ENCODE results near the gene PBRM1.
A peak's percentile ranks its signal among the peaks of the same experiment; 100 is the strongest.
"Not testable (repeated sequence)": the region's sequence is repeated elsewhere in the genome, so short reads cannot be mapped to it uniquely, and the experiment has no call there.

The PBRM1 gene

GRCh38 chr3:52676201-52676600, 9.5 kb downstream of the PBRM1 start:
- not testable (repeated sequence) for DNase-seq; H3K27me3 Mint-ChIP-seq; H3K9me3 Mint-ChIP-seq; H3K27ac Mint-ChIP-seq; ATAC-seq (replicated peaks); H3K4me3 Mint-ChIP-seq
- H3K36me3 Mint-ChIP-seq (ENCODE audit: insufficient read depth): peaks cover 77% of the 10 kb centered on the region
- H3K4me1 Mint-ChIP-seq (ENCODE audit: low read depth in 2 of 2): peaks cover 18 to 26% of the 10 kb centered on the region in 2 donors

- peaks cover 23 to 29% of the 10 kb centered on the region in 2 donors for H3K4me1 Mint-ChIP-seq (ENCODE audit: low read depth in 2 of 2)
- no peaks in the 10 kb centered on the region for H3K9me3 Mint-ChIP-seq
- peaks cover 70% of the 10 kb centered on the region for H3K36me3 Mint-ChIP-seq (ENCODE audit: insufficient read depth)
- no peak for ATAC-seq (replicated peaks)
- DNase-seq: no peak
- peak overlapping the region in 1 of 2 donors; percentile 54 for H3K4me3 Mint-ChIP-seq
- H3K27ac Mint-ChIP-seq: peak overlapping the region; percentile 79 to 83
- no peaks in the 10 kb centered on the region for H3K27me3 Mint-ChIP-seq
Measured at GRCh38 chr3:52671676-52672075, 14.0 kb downstream of the PBRM1 start.

GRCh38 chr3:52670621-52671521, 14.8 kb downstream of the PBRM1 start:
- peaks cover 70% of the 10 kb centered on the region for H3K36me3 Mint-ChIP-seq (ENCODE audit: insufficient read depth)
- H3K4me3 Mint-ChIP-seq: peak overlapping the region; percentile 48 to 54
- peak in 1 of 3 experiments; percentile 4 for DNase-seq
- peak; percentile 87 for ATAC-seq (replicated peaks)
- peak overlapping the region; percentile 79 to 83 for H3K27ac Mint-ChIP-seq
- H3K27me3 Mint-ChIP-seq: no peaks in the 10 kb centered on the region
- H3K9me3 Mint-ChIP-seq: no peaks in the 10 kb centered on the region
- H3K4me1 Mint-ChIP-seq (ENCODE audit: low read depth in 2 of 2): peaks cover 22 to 29% of the 10 kb centered on the region in 2 donors

- ATAC-seq (replicated peaks): no peak
- Mint-ChIP-seq H3K27me3 (no peaks in the 10 kb centered on the region), H3K9me3 (no peaks in the 10 kb centered on the region), H3K4me3 (no peak overlapping the region), H3K4me1 (ENCODE audit: low read depth in 2 of 2) (peaks cover 2 to 7% of the 10 kb centered on the region in 2 donors), H3K27ac (peak overlapping the region in 1 of 2 donors; percentile 74), H3K36me3 (ENCODE audit: insufficient read depth) (peaks cover 70% of the 10 kb centered on the region)
- DNase-seq: no peak
Measured at GRCh38 chr3:52663098-52663497, 22.6 kb downstream of the PBRM1 start.

- no peak for DNase-seq
- H3K4me3 Mint-ChIP-seq: no peak overlapping the region
- H3K9me3 Mint-ChIP-seq: no peaks in the 10 kb centered on the region
- peaks cover 2 to 7% of the 10 kb centered on the region in 2 donors for H3K4me1 Mint-ChIP-seq (ENCODE audit: low read depth in 2 of 2)
- H3K27ac Mint-ChIP-seq: no peak overlapping the region
- no peaks in the 10 kb centered on the region for H3K27me3 Mint-ChIP-seq
- H3K36me3 Mint-ChIP-seq (ENCODE audit: insufficient read depth): peaks cover 60% of the 10 kb centered on the region
- ATAC-seq (replicated peaks): no peak
Measured at GRCh38 chr3:52660046-52660445, 25.7 kb downstream of the PBRM1 start.

- ATAC-seq (replicated peaks) (no peak), DNase-seq (no peak)
- H3K9me3 Mint-ChIP-seq: no peaks in the 10 kb centered on the region
- H3K4me1 Mint-ChIP-seq (ENCODE audit: low read depth in 2 of 2): no peaks in the 10 kb centered on the region
- no peaks in the 10 kb centered on the region for H3K27me3 Mint-ChIP-seq
- H3K27ac Mint-ChIP-seq: peak overlapping the region in 1 of 2 donors; percentile 52
- H3K36me3 Mint-ChIP-seq (ENCODE audit: insufficient read depth): peaks cover 76% of the 10 kb centered on the region
- no peak overlapping the region for H3K4me3 Mint-ChIP-seq
Measured at GRCh38 chr3:52655895-52656294, 29.8 kb downstream of the PBRM1 start.

GRCh38 chr3:52651592-52651991, 34.1 kb downstream of the PBRM1 start:
- H3K36me3 Mint-ChIP-seq (ENCODE audit: insufficient read depth): peaks cover 76% of the 10 kb centered on the region
- H3K27me3 Mint-ChIP-seq: no peaks in the 10 kb centered on the region
- no peak for ATAC-seq (replicated peaks)

GRCh38 chr3:52650439-52650838, 35.3 kb downstream of the PBRM1 start:
- ATAC-seq (replicated peaks): no peak

More at GRCh38 chr3:52651592-52651991, 34.1 kb downstream of the PBRM1 start:
- Mint-ChIP-seq H3K9me3 (no peaks in the 10 kb centered on the region), H3K4me1 (ENCODE audit: low read depth in 2 of 2) (peaks cover 0 to 3% of the 10 kb centered on the region in 2 donors), H3K27ac (no peak overlapping the region), H3K4me3 (no peak overlapping the region)
- no peak for DNase-seq

GRCh38 chr3:52649461-52650210, 36.1 kb downstream of the PBRM1 start:
- H3K27me3 Mint-ChIP-seq: no peaks in the 10 kb centered on the region
- no peak for ATAC-seq (replicated peaks)
- DNase-seq: no peak
- H3K27ac Mint-ChIP-seq: peak overlapping the region; percentile 53 to 55
- peaks cover 0 to 3% of the 10 kb centered on the region in 2 donors for H3K4me1 Mint-ChIP-seq (ENCODE audit: low read depth in 2 of 2)
- H3K4me3 Mint-ChIP-seq: no peak overlapping the region
- H3K36me3 Mint-ChIP-seq (ENCODE audit: insufficient read depth): peaks cover 74% of the 10 kb centered on the region
- no peaks in the 10 kb centered on the region for H3K9me3 Mint-ChIP-seq

More at GRCh38 chr3:52650439-52650838, 35.3 kb downstream of the PBRM1 start:
- no peak for DNase-seq
- Mint-ChIP-seq H3K4me1 (ENCODE audit: low read depth in 2 of 2) (peaks cover 0 to 3% of the 10 kb centered on the region in 2 donors), H3K9me3 (no peaks in the 10 kb centered on the region), H3K27ac (peak overlapping the region; percentile 53 to 55), H3K36me3 (ENCODE audit: insufficient read depth) (peaks cover 68% of the 10 kb centered on the region), H3K27me3 (no peaks in the 10 kb centered on the region), H3K4me3 (no peak overlapping the region)

GRCh38 chr3:52645549-52645948, 40.2 kb downstream of the PBRM1 start:
- DNase-seq (no peak), ATAC-seq (replicated peaks) (no peak)
- Mint-ChIP-seq H3K27me3 (no peaks in the 10 kb centered on the region), H3K9me3 (no peaks in the 10 kb centered on the region), H3K27ac (no peak overlapping the region), H3K4me3 (no peak overlapping the region), H3K36me3 (ENCODE audit: insufficient read depth) (peaks cover 79% of the 10 kb centered on the region), H3K4me1 (ENCODE audit: low read depth in 2 of 2) (peaks cover 0 to 3% of the 10 kb centered on the region in 2 donors)

GRCh38 chr3:52636673-52637072, 49.0 kb downstream of the PBRM1 start:
- no peaks in the 10 kb centered on the region for H3K9me3 Mint-ChIP-seq
- DNase-seq (no peak), ATAC-seq (replicated peaks) (peak; percentile 31)
- H3K4me3 Mint-ChIP-seq: no peak overlapping the region
- H3K36me3 Mint-ChIP-seq (ENCODE audit: insufficient read depth): peaks cover 85% of the 10 kb centered on the region
- no peaks in the 10 kb centered on the region for H3K4me1 Mint-ChIP-seq (ENCODE audit: low read depth in 2 of 2)
- no peaks in the 10 kb centered on the region for H3K27me3 Mint-ChIP-seq
- H3K27ac Mint-ChIP-seq: no peak overlapping the region

GRCh38 chr3:52633786-52634185, 51.9 kb downstream of the PBRM1 start:
- H3K36me3 Mint-ChIP-seq (ENCODE audit: insufficient read depth): peaks cover 74% of the 10 kb centered on the region
- ATAC-seq (replicated peaks): no peak
- no peak overlapping the region for H3K27ac Mint-ChIP-seq
- no peak for DNase-seq
- no peaks in the 10 kb centered on the region for H3K4me1 Mint-ChIP-seq (ENCODE audit: low read depth in 2 of 2)
- no peaks in the 10 kb centered on the region for H3K27me3 Mint-ChIP-seq
- no peak overlapping the region for H3K4me3 Mint-ChIP-seq
- H3K9me3 Mint-ChIP-seq: no peaks in the 10 kb centered on the region

- Mint-ChIP-seq H3K9me3 (no peaks in the 10 kb centered on the region), H3K4me3 (no peak overlapping the region), H3K4me1 (ENCODE audit: low read depth in 2 of 2) (peaks cover 3 to 7% of the 10 kb centered on the region in 2 donors), H3K27me3 (no peaks in the 10 kb centered on the region), H3K36me3 (ENCODE audit: insufficient read depth) (peaks cover 54% of the 10 kb centered on the region), H3K27ac (peak overlapping the region in 1 of 2 donors; percentile 62)
- DNase-seq (no peak), ATAC-seq (replicated peaks) (no peak)
Measured at GRCh38 chr3:52625041-52625440, 60.7 kb downstream of the PBRM1 start.

Measured in effector memory CD8-positive, alpha-beta T cell (primary cell).